ENCODE results near the gene HSFX1.

DNA sequence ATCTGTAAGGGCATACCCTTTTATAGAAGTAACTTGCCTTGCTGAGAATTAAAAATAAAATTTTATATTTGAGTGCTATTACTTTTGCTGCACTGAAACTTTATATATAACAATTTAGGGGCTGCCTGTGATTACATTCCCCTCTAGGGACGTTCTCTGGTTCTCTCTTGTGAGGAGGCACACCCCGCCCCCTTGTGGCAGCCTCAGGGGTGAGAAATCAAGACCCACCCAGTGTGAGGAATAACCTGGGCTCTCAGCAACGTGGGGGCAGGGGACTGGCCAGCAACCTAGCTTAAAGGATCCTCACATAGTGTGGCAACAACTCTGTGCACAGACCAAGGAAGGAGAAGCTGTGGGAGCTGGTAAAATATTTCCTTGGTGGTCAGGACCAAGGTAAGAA is 51.6 kb downstream of the HSFX1 start:
- no peak for TF ChIP-seq TAF1 (IDR thresholded peaks at IDR 0.05; ENCODE audit: low read depth, low read length)
- no peak for TF ChIP-seq POLR2AphosphoS5 (IDR thresholded peaks at IDR 0.05; ENCODE audit: low read depth, low read length)

Measured in GM12891 (cell line).